Upper lobe of left lung (tissue), 6 donors: Measurements from ENCODE around the gene ST6GALNAC1. TPM values are rescaled to one million over a fixed set of nuclear protein-coding genes. Genes with fewer than 3 reads are reported as not detected.
A peak's percentile ranks its signal among the peaks of the same experiment; 100 is the strongest.

ENCODE experiments used
- ATAC-seq, 2 donors: fragments of 200-7000 bp; cut with Tn5 transposase; one replicate each; pipeline ENCODE4 v1.9.1; 2022; ENCODE audit warnings: mild to moderate bottlenecking in 2 of 2, moderate library complexity in 2 of 2; ENCODE audit not compliant: low FRiP score in 2 of 2
- DNase-seq, 2 donors: peaks; one replicate each; pipeline ENCODE4 v3.0.0-alpha.2; 2019 to 2020
- H3K27ac ChIP-seq, 4 donors: fragments of 200-600 bp; sonication (generic); one replicate each; pipeline ENCODE4 v1.5.1; 2016 to 2019
- H3K27me3 ChIP-seq, 4 donors: fragments of 200-600 bp; sonication (generic); one replicate each; pipeline ENCODE4 v1.5.1; 2017 to 2019
- H3K36me3 ChIP-seq, 4 donors: fragments of 200-600 bp; sonication (generic); one replicate each; pipeline ENCODE4 v1.5.1; 2016 to 2019
- H3K4me1 ChIP-seq, 4 donors: fragments of 200-600 bp; sonication (generic); one replicate each; pipeline ENCODE4 v1.5.1; 2018 to 2019
- H3K4me3 ChIP-seq, 4 donors: fragments of 200-600 bp; sonication (generic); one replicate each; pipeline ENCODE4 v1.5.1; 2017 to 2019; ENCODE audit warnings: mild to moderate bottlenecking in 2 of 4, moderate library complexity in 1 of 4
- H3K9me3 ChIP-seq, 4 donors: fragments of 200-600 bp; sonication (generic); one replicate each; pipeline ENCODE4 v1.5.1; 2018 to 2019
- EP300 ChIP-seq, 4 donors: sonication (generic); formaldehyde crosslinking; IDR thresholded peaks; one replicate each; pipeline ENCODE4 v1.5.1; 2017; ENCODE audit warnings: antibody characterized with exemption in 4 of 4, control low read depth in 2 of 4
- POLR2A ChIP-seq, 4 donors: fragments of 450-650 bp; IDR thresholded peaks; one replicate each; pipeline ENCODE4 v1.5.1; 2016 to 2017; ENCODE audit warnings: antibody characterized with exemption in 4 of 4, mild to moderate bottlenecking in 2 of 4
- POLR2AphosphoS5 ChIP-seq, 2 donors: sonication (generic); formaldehyde crosslinking; IDR thresholded peaks; one replicate each; pipeline ENCODE4 v1.5.1; 2017; ENCODE audit warnings: antibody characterized with exemption in 2 of 2
- WGBS, 2 donors: methylation state at CpG; one replicate each; pipeline ENCODE4 v1.1.5; 2017 to 2018; 5-methylcytosine and 5-hydroxymethylcytosine counted together
- total RNA-seq, 6 donors: library from RNA; depleted of rRNA in 4 of 6; stranded (reverse); fragments of >200 nt in 4 of 6; gene quantifications; one replicate each; pipeline versions ENCODE4 v1.1.0 to v1.2.1, GENCODE V29; 2016 to 2021
- TF ChIP-seq, protein P1 (sequence below), 6 experiments: fragments of 450-650 bp in 4 of 6; fragments of 200-600 bp in 2 of 6; sonication (generic) in 2 of 6; IDR thresholded peaks; one replicate each; pipeline ENCODE4 v1.5.1; 2016 to 2019; ENCODE audit warnings: antibody characterized with exemption in 6 of 6
- donor health status: DM: no; HTN: no; CAD: no; lungs with moderate emphysema.
- donor health status: DM: no; HTN: yes; CAD: no; lungs with severe emphysema.

ST6GALNAC1 gene
- total RNA-seq, 6 donors from 2014 or later: 8.3 to 20.4 (median 19.1) TPM

DNA sequence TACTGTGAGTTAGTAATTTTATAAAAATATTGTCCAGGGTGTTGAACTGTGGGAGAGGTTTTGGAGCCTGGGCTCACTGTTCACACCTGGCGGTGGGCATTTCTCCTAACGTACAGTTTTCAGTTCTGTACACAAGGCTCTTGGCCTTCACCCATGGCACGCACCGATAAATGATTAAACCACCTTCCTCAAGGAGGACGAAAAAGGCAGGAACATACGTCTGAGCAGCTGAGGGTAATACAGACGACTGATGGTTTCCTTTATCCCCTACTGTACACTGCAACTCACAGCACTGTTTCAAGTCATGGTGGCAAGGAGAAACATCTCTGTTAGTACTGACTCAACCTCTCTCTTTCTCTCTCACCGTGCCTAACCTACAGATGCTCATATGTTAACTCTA lies 1.4 kb upstream of the ST6GALNAC1 start:
- no peak for TF ChIP-seq POLR2AphosphoS5 (IDR thresholded peaks at IDR 0.05)
- TF ChIP-seq, protein P1, sequence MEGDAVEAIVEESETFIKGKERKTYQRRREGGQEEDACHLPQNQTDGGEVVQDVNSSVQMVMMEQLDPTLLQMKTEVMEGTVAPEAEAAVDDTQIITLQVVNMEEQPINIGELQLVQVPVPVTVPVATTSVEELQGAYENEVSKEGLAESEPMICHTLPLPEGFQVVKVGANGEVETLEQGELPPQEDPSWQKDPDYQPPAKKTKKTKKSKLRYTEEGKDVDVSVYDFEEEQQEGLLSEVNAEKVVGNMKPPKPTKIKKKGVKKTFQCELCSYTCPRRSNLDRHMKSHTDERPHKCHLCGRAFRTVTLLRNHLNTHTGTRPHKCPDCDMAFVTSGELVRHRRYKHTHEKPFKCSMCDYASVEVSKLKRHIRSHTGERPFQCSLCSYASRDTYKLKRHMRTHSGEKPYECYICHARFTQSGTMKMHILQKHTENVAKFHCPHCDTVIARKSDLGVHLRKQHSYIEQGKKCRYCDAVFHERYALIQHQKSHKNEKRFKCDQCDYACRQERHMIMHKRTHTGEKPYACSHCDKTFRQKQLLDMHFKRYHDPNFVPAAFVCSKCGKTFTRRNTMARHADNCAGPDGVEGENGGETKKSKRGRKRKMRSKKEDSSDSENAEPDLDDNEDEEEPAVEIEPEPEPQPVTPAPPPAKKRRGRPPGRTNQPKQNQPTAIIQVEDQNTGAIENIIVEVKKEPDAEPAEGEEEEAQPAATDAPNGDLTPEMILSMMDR (IDR thresholded peaks at IDR 0.05): no peak
- TF ChIP-seq EP300 (IDR thresholded peaks at IDR 0.05): no peak
- no peak for TF ChIP-seq POLR2A (IDR thresholded peaks at IDR 0.05)
- WGBS, 2 donors: 67 to 81% methylated on average over 8 of the region's 8 CpGs
- no peak overlapping the region for H3K4me3 ChIP-seq
- H3K36me3 ChIP-seq: no peaks in the 10 kb centered on the region
- peak overlapping the region in 3 of 4 donors; percentile 42 to 52 (median 45) for H3K27ac ChIP-seq
- ATAC-seq: peak in 1 of 2 donors; percentile 43
- no peaks in the 10 kb centered on the region for H3K27me3 ChIP-seq
- no peak for DNase-seq
- H3K9me3 ChIP-seq: no peaks in the 10 kb centered on the region
- H3K4me1 ChIP-seq: peaks cover 0 to 28% (median 14%) of the 10 kb centered on the region in 4 donors

DNA sequence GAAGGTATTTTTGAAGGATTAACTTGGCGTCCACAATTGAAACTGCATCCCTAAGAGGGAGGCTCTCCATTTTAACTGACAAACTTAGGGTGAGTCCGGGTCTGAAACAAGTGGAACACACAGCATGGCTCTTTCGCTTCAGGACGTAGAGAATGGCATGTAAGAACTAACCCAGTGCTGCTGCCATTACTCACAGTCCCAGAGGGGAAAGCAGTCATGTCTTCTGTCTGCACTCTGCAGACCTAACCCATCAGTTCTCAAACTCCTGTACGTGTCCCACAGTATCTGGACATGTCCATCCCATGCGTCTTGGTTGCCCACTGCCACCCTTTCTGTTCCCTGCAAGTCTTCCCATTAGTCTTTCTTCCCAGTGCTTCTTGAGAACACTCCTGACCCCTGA lies 563 bp downstream of the ST6GALNAC1 start:
- peak overlapping the region in 3 of 4 donors; percentile 54 to 67 (median 55) for H3K27ac ChIP-seq
- no peaks in the 10 kb centered on the region for H3K9me3 ChIP-seq
- 83 to 88% methylated on average over 6 of the region's 6 CpGs for WGBS, 2 donors
- no peak for ATAC-seq
- H3K4me1 ChIP-seq: peaks cover 0 to 28% (median 14%) of the 10 kb centered on the region in 4 donors
- no peaks in the 10 kb centered on the region for H3K36me3 ChIP-seq
- DNase-seq: no peak
- TF ChIP-seq, protein P1 (IDR thresholded peaks at IDR 0.05): no peak
- TF ChIP-seq POLR2A (IDR thresholded peaks at IDR 0.05) (no peak), EP300 (IDR thresholded peaks at IDR 0.05) (no peak), POLR2AphosphoS5 (IDR thresholded peaks at IDR 0.05) (no peak)
- peak overlapping the region in 3 of 4 donors; percentile 9 to 26 (median 17) for H3K4me3 ChIP-seq
- H3K27me3 ChIP-seq: no peaks in the 10 kb centered on the region

DNA sequence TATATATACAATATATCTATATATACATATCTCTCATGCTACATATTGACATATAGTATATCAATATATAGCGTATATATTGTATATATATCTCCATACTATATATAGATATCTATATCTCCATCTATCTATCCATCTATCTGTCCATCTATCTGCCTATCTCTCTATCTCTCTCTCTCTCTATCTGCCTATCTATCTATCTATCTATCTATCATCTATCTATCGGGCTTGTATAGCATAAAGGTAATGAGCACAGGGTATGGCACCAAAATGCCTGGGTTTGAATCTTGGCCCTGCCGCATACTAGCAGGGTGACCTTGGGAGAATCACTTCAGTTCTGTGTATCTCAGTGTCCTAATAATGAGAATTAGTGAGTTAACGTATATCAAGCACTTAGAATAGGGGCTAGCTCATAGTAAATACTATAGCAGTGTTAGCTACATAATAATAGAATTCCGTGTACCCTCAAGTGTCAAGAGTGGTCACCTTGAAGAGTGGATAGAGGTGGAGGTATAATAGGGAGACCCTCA lies 1.5 kb downstream of the ST6GALNAC1 start:
- 81 to 91% methylated on average over 5 of the region's 5 CpGs for WGBS, 2 donors
- peaks cover 0 to 28% (median 14%) of the 10 kb centered on the region in 4 donors for H3K4me1 ChIP-seq
- peak overlapping the region in 2 of 4 donors; percentile 40 to 55 for H3K27ac ChIP-seq
- ATAC-seq (no peak), DNase-seq (no peak)
- TF ChIP-seq EP300 (IDR thresholded peaks at IDR 0.05) (no peak), POLR2A (IDR thresholded peaks at IDR 0.05) (no peak), POLR2AphosphoS5 (IDR thresholded peaks at IDR 0.05) (no peak)
- TF ChIP-seq, protein P1 (IDR thresholded peaks at IDR 0.05): no peak
- H3K4me3 ChIP-seq: peak overlapping the region in 3 of 4 donors; percentile 9 to 26 (median 17)
- no peaks in the 10 kb centered on the region for H3K9me3 ChIP-seq
- no peaks in the 10 kb centered on the region for H3K27me3 ChIP-seq
- H3K36me3 ChIP-seq: no peaks in the 10 kb centered on the region

DNA sequence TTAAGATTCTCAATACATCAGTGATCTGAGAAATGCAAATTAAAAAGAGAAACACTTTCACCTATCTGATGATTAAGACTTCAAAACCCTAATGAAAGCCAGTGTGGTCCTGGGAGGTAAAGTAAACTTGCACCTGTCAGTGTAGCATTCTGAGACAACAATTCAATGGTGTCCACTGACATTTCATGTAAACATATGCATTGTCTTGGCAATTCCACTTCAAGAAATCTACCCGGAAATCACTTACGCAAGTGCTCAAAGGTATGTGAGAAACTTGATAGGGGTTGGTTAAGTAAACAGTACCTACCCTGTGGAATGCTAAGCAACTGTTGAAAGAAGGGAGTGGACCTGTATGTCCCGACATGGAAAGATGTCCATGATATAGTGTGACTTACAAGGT lies 2.1 kb downstream of the ST6GALNAC1 start:
- DNase-seq (no peak), ATAC-seq (peak; percentile 55 to 70)
- Histone ChIP-seq H3K36me3 (no peaks in the 10 kb centered on the region), H3K4me1 (peaks cover 0 to 28% (median 14%) of the 10 kb centered on the region in 4 donors), H3K4me3 (no peak overlapping the region), H3K27ac (peak overlapping the region; percentile 11 to 40 (median 26)), H3K27me3 (no peaks in the 10 kb centered on the region), H3K9me3 (no peaks in the 10 kb centered on the region)
- no peak for TF ChIP-seq POLR2A (IDR thresholded peaks at IDR 0.05)
- TF ChIP-seq, protein P1 (IDR thresholded peaks at IDR 0.05): no peak
- TF ChIP-seq EP300 (IDR thresholded peaks at IDR 0.05): peak in 3 of 4 donors; percentile 38 to 83 (median 73)
- TF ChIP-seq POLR2AphosphoS5 (IDR thresholded peaks at IDR 0.05): peak in 1 of 2 donors; percentile 58
- 33 to 35% methylated on average over 3 of the region's 3 CpGs for WGBS, 2 donors
